ENCODE measurements around the gene IER3. TPM values are rescaled to one million over a fixed set of nuclear protein-coding genes. Genes with fewer than 3 reads are reported as not detected.

The IER3 gene
- total and polyA plus RNA-seq, 2 of the 13 experiments (the other 11 are each of a cell fraction or from before 2014, with no cell fraction given): 51.1 to 131 TPM

DNA sequence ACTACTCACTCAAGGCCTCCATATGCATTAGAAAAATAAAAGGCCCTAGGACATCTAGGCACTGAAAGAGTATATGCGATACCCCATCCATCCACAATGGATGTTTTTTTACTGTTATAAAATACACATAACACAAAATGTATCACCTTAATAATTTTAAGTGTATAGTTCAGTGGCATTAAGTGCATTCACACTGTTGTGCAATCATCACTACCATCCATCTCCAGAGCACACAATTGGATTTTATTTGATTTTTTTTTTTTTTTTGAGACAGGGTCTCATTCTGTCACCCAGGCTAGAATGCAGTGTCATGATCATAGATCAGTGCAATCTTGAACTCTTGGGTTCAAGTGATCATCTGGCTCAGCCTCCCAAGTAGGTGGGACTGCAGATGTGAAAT is 30.1 kb downstream of the IER3 start:
- H3K27me3 ChIP-seq (ENCODE audit: control insufficient read depth in 1 of 2, insufficient read depth in 2 of 2, low read length in 2 of 2): no peaks in the 10 kb centered on the region; a peak in 1 of 5 replicates
- no peaks in the 10 kb centered on the region for H3K9me3 ChIP-seq (ENCODE audit: low read length)
- no peak overlapping the region for H3K9ac ChIP-seq (ENCODE audit: insufficient read depth, low read depth, low read length)
- BruUV-seq (replicated peaks): no TSS peak
- ChIA-PET CTCF (ENCODE audit: low intra/inter-chr PET ratio, low total read pairs) (no interaction called here), POLR2A (no interaction called here)
- WGBS (ENCODE audit: low lambda C conversion rate): 100% methylated on average over 1 of the region's 1 CpG
- H4K20me1 ChIP-seq (ENCODE audit: insufficient read depth, low read length): no peaks in the 10 kb centered on the region
- H3K4me3 ChIP-seq (replicated peaks in 1 of 3; ENCODE audit: insufficient read depth in 1 of 3, low read depth in 2 of 3, low read length in 3 of 3): no peak overlapping the region
- intact Hi-C loops (cut with micrococcal nuclease; ENCODE audit: unreplicated experiment) (no loop called here), in situ Hi-C loops (cut with HindIII; ENCODE audit: extremely low pct_ligation_motif_present, low pct_unique_long_range_greater_than_20kb) (no loop called here)
- H3K4me1 ChIP-seq (ENCODE audit: insufficient read depth, low read length): peaks cover 35% of the 10 kb centered on the region
- TF ChIP-seq ZSCAN25 (CRISPR knock-in tag; IDR thresholded peaks at IDR 0.05) (no peak), CEBPB (IDR thresholded peaks at IDR 0.05; ENCODE audit: borderline replicate concordance, low read depth, low read length) (peak; percentile 66; the same call in 1 of the 2 replicates), NFRKB (IDR thresholded peaks at IDR 0.05) (no peak)
- no peak overlapping the region for H3K4me2 ChIP-seq (ENCODE audit: low read depth, low read length)
- ATAC-seq (no peak), DNase-seq (ENCODE audit: low spot score) (no peak), FAIRE-seq (no peak)
- peaks cover 24 to 42% of the 10 kb centered on the region in 2 experiments for H3K36me3 ChIP-seq (replicated peaks in 1 of 2; ENCODE audit: control insufficient read depth in 1 of 2, insufficient read depth in 2 of 2, low read length in 2 of 2)
- peaks cover 3% of the 10 kb centered on the region for H3K79me2 ChIP-seq (ENCODE audit: insufficient read depth, low read length)
- H2AFZ ChIP-seq (ENCODE audit: low read length): no peak overlapping the region
- H3K27ac ChIP-seq (ENCODE audit: extremely low read length, insufficient read depth, low read length): no peak overlapping the region

DNA sequence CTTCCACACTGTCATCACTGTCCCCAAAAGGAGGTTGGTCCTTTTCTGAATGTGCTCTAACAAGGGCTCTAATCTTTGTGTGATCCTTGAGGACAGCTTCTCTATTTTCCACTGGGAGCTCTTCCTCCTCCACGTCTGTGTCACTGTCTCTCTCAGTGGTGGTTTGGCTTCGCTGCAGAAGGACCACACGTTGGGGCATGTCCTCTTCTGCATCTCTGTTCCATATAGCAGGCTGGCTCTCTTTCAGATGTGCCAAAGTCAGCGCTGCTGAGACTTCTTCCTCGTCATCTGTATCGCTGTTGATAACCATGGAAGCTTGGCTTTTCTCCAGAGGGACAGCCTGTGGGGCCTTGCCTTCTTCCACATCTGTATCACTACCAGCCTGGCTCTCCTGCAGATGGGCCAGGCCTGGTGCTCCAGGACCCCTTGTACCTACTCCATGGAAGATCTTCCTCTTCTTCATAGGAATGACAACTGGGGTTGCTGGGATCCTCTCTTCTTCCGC is 31.9 kb downstream of the IER3 start:
- Histone ChIP-seq H3K9me3 (ENCODE audit: low read length) (no peaks in the 10 kb centered on the region), H3K27ac (ENCODE audit: extremely low read length, insufficient read depth, low read length) (no peak overlapping the region), H3K4me2 (ENCODE audit: low read depth, low read length) (no peak overlapping the region), H2AFZ (ENCODE audit: low read length) (no peak overlapping the region), H4K20me1 (ENCODE audit: insufficient read depth, low read length) (no peaks in the 10 kb centered on the region), H3K79me2 (ENCODE audit: insufficient read depth, low read length) (no peaks in the 10 kb centered on the region), H3K4me3 (replicated peaks in 1 of 3; ENCODE audit: insufficient read depth in 1 of 3, low read depth in 2 of 3, low read length in 3 of 3) (no peak overlapping the region), H3K27me3 (ENCODE audit: control insufficient read depth in 1 of 2, insufficient read depth in 2 of 2, low read length in 2 of 2) (no peaks in the 10 kb centered on the region; a peak in 1 of 5 replicates), H3K9ac (ENCODE audit: insufficient read depth, low read depth, low read length) (no peak overlapping the region), H3K36me3 (replicated peaks in 1 of 2; ENCODE audit: control insufficient read depth in 1 of 2, insufficient read depth in 2 of 2, low read length in 2 of 2) (peaks cover 25 to 49% of the 10 kb centered on the region in 2 experiments), H3K4me1 (ENCODE audit: insufficient read depth, low read length) (peaks cover 21% of the 10 kb centered on the region)
- FAIRE-seq: no peak
- CTCF ChIA-PET (ENCODE audit: low intra/inter-chr PET ratio, low total read pairs): no interaction called here
- in situ Hi-C loops (cut with HindIII; ENCODE audit: extremely low pct_ligation_motif_present, low pct_unique_long_range_greater_than_20kb): no loop called here
- ATAC-seq: no peak
- no peak for DNase-seq (ENCODE audit: low spot score)
- no peak for TF ChIP-seq SNAPC2 (CRISPR knock-in tag; IDR thresholded peaks at IDR 0.05)
- TF ChIP-seq PAX8 (CRISPR knock-in tag; IDR thresholded peaks at IDR 0.05; ENCODE audit: borderline replicate concordance): no peak
- no peak for TF ChIP-seq PHF5A (CRISPR knock-in tag; IDR thresholded peaks at IDR 0.05; ENCODE audit: low read depth, unreplicated experiment)
- WGBS (ENCODE audit: low lambda C conversion rate): 96% methylated on average over 7 of the region's 7 CpGs
- POLR2A ChIA-PET: no interaction called here
- BruUV-seq (replicated peaks): no TSS peak
- intact Hi-C loops (cut with micrococcal nuclease; ENCODE audit: unreplicated experiment): no loop called here
